NCI-H2107 treated with DMSO at 0.1 percent for 48 hours (cell line): ENCODE data around the gene UCHL1.
A peak's percentile ranks its signal among the peaks of the same experiment; 100 is the strongest.
"Not testable (repeated sequence)": the region's sequence is repeated elsewhere in the genome, so short reads cannot be mapped to it uniquely, and the experiment has no call there.

ENCODE experiments used
- DNase-seq: peaks from one replicate; lab custom pipeline; 2025; ENCODE audit not compliant: unreplicated experiment; lab: John Stamatoyannopoulos, UW

Gene UCHL1

GRCh38 chr4:41287852-41288251 is 31.1 kb downstream of the UCHL1 start:
- DNase-seq = no peak

GRCh38 chr4:41288254-41288653 is 31.5 kb downstream of the UCHL1 start:
- no peak for DNase-seq

- no peak for DNase-seq
Observed at GRCh38 chr4:41290479-41290878, 33.8 kb downstream of the UCHL1 start.

- no peak for DNase-seq
Observed at GRCh38 chr4:41294445-41295062, 37.8 kb downstream of the UCHL1 start.

GRCh38 chr4:41296995-41297394 is 40.3 kb downstream of the UCHL1 start:
- no peak for DNase-seq

GRCh38 chr4:41297832-41298231 is 41.1 kb downstream of the UCHL1 start:
- no peak for DNase-seq

- no peak for DNase-seq
Observed at GRCh38 chr4:41299486-41299885, 42.8 kb downstream of the UCHL1 start.

GRCh38 chr4:41301137-41301536 is 44.4 kb downstream of the UCHL1 start:
- no peak for DNase-seq

GRCh38 chr4:41303372-41304118 is 46.8 kb downstream of the UCHL1 start:
- DNase-seq = no peak

GRCh38 chr4:41304221-41304620 is 47.5 kb downstream of the UCHL1 start:
- DNase-seq = peak; percentile 21

- DNase-seq = no peak
Observed at GRCh38 chr4:41305476-41305875, 48.7 kb downstream of the UCHL1 start.

GRCh38 chr4:41307638-41308037 is 50.9 kb downstream of the UCHL1 start:
- DNase-seq = no peak

- no peak for DNase-seq
Observed at GRCh38 chr4:41308398-41308797, 51.7 kb downstream of the UCHL1 start.

- DNase-seq = not testable (repeated sequence)
Observed at GRCh38 chr4:41315426-41315825, 58.7 kb downstream of the UCHL1 start.

- no peak for DNase-seq
Observed at GRCh38 chr4:41315862-41316261, 59.1 kb downstream of the UCHL1 start.
